GM10266 (cell line): ENCODE data around the gene GUCA2A.

Experiments used
- DNase-seq: peaks from one replicate; pipeline ENCODE4 v3.0.0; 2012; ENCODE audit errors: extremely low spot score
- TF ChIP-seq, protein P1 (sequence below): IDR thresholded peaks from 2 replicates; pipeline ENCODE4 v1.5.1; 2012; ENCODE audit warnings: mild to moderate bottlenecking, low read depth; ENCODE audit not compliant: control insufficient read depth, insufficient read depth; ENCODE audit errors: missing control alignments

The GUCA2A gene

GRCh38 chr1:42170779-42171621 lies 6.5 kb upstream of the GUCA2A start:
- no peak for DNase-seq
- TF ChIP-seq, protein P1, sequence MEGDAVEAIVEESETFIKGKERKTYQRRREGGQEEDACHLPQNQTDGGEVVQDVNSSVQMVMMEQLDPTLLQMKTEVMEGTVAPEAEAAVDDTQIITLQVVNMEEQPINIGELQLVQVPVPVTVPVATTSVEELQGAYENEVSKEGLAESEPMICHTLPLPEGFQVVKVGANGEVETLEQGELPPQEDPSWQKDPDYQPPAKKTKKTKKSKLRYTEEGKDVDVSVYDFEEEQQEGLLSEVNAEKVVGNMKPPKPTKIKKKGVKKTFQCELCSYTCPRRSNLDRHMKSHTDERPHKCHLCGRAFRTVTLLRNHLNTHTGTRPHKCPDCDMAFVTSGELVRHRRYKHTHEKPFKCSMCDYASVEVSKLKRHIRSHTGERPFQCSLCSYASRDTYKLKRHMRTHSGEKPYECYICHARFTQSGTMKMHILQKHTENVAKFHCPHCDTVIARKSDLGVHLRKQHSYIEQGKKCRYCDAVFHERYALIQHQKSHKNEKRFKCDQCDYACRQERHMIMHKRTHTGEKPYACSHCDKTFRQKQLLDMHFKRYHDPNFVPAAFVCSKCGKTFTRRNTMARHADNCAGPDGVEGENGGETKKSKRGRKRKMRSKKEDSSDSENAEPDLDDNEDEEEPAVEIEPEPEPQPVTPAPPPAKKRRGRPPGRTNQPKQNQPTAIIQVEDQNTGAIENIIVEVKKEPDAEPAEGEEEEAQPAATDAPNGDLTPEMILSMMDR, result no peak

GRCh38 chr1:42168763-42169162 lies 4.2 kb upstream of the GUCA2A start:
- no peak for DNase-seq
- TF ChIP-seq, protein P1, result no peak

GRCh38 chr1:42168391-42168670 lies 3.8 kb upstream of the GUCA2A start:
- TF ChIP-seq, protein P1, result no peak
- no peak for DNase-seq

DNA sequence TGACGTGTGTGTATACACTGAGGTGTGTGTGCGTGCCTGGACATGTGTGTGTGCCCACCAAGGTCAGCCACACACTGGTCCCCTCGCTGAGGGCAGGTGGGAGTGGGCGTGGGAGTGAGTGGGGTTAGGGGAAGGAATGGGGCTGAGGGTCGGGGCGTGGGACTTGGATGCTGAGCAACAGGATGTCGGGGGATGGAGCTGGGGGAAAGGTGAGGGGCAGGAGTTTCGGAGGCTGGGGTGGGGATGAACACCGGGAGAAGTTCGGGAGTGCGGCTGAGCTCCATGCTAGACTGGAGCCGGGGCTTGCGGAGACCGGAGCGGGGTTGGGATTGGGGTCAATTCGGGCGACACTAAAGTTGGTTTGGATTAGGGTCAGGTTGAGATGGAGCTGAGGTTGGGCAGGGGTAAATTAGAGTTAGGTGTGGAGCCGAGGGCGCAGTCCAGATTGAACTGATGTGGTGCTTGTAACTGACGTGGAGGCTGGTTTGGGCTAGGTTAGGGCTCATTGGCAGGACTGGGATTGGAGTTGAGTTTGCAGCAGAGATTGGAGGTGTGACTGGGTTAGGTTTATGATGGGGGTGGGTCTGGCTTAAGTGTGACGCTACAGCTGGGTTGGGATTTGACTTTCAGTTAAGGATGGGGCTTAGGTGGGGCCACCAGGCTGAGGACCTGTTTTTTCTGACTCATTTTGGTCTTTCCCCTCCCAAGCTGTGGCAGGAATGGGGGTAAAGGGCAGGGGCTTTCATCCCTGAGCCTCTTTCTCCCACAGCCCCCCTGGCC lies 3.3 kb upstream of the GUCA2A start:
- TF ChIP-seq, protein P1, result no peak
- DNase-seq, result no peak

DNA sequence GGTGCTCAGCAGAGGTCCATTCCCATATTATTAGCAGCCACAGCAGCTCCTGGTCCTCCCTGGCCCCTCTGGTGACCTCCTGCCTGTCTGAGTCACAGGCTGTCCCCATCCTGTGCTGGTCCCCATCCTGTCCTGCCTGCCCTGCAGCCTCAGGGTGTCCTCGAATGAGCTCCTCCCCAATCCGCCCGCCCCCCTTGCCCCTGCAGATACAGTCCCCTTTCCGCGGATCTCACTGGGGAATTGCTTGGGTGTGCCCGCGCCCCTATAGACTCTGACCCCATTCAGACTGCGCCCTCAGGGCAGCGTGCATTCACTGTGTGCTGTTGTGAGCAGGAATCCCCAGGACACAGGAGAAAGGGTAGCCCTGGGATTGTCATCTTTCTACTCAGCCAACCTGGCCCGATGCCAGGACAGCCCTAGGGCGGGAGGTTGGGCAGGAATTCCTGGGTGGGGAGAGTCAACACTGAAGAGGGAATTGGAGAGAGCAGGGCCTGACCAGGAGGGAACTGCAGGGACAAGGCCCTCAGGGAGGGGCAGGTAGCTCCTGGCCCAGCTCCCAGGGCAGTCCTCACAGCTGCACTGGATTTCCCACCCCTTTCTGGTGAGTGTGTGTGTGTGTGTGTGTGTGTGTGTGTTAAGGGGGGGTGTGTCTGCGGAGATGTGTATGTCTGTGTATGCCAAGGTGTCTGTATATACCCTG lies 1.1 kb upstream of the GUCA2A start:
- no peak for DNase-seq
- TF ChIP-seq, protein P1, result no peak

DNA sequence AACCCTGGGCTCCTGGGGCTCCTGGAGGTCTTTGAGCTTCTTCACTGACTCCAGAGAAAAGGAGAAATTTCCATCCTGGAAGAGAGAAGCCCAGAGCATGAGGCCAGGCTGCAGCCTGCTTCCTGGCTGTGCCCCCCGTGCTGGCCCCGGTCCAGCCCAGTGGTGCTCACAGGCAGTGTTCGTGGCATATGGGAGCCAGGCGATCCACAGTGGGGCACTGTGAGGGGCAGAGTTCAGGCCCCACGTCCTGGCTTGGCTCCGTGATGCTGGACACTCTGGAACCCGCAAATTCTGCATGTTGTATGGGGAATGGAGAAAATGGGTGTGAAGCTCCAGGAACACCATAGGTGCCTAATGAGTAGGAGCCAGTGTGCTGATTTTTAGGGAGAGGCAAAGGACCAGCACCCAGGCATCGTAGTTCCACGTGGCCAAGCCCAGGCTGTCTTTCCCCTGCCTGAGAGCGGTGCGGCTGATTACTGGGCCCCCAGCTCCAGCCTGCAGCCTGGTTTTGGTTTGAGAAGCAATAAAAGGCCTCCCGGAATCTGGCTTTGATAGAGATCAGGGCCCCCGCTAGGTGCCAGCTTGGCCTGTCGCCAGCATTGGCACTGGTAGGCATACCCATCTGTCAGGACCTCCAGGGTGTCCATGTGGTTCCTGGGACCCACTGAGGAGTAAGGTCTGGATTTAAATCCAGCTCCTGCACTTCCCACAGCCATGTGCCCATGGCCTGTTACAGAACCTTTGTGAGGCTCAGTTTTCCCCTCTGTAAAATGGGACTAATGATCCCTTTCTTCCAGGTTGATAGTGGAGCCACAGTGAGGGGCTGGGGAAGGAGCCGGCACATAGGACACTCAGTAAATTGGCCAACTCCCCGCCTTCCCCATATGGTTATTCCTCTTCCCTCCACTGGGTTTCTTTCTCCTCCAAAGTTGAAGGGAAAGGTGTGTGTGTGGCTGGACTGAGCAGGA lies 725 bp downstream of the GUCA2A start:
- no peak for DNase-seq
- TF ChIP-seq, protein P1, result no peak
